ENCODE measurements around the gene UROC1.

The UROC1 gene

DNA sequence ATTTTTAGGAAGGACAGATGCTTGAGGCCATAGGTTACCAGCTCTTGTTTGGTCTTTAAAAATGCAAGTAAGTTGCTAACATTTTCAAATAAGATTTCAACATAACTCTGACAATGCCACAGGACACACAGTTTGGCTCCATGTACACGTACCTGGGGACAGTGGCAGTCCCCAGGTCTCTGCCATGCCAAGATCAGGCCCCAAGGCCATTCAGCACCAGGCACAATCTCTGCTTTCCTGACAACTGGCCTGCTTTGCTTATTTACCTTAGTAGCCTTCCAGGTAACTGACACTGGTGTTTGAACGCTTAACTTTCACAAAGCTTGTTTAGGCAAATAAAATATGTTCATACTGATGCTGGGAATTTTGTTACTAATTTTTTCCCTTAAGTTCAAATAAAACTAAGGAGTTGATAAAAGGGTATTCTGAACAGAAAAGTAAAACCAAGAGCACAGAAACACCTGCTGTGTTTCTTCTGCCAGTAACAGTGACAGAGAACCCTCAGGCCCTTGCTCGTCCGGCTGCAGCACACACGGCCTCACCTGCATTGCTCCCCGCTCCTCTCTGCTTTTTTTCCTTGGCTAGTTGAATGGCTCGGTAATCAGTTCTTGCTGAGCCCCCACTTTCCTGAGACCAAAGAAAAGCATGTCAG is 58.3 kb downstream of the UROC1 start:
- no peak for DNase-seq

DNA sequence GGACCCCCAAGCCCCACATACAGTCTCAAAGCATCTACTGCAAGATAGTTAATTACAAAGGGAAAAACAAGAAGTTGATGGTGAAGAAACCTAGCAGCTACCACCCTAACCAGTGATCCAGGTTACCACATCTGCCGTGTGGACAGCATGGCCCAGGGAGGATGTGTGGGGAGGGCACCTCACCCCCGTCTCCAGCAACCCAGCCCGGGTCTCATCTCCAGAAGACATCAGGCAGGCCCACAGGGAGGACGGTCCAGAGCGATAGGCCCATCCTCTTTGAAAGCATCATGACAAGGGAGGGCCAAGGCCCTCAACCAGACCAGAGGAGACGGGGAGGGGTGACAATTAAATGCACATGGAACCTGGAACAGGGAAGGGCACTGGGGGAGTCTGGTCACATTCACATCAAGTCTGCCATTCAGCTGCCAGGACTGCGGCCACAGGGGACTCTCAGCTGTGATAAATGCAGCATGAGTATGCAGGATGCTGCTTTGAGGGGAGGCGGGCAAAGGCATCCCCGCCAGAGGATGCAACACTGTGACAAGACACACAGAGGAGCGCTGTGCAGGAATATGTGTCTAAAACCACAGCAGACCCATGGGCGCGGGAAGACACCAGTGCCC is 60.7 kb downstream of the UROC1 start:
- no peak for DNase-seq

DNA sequence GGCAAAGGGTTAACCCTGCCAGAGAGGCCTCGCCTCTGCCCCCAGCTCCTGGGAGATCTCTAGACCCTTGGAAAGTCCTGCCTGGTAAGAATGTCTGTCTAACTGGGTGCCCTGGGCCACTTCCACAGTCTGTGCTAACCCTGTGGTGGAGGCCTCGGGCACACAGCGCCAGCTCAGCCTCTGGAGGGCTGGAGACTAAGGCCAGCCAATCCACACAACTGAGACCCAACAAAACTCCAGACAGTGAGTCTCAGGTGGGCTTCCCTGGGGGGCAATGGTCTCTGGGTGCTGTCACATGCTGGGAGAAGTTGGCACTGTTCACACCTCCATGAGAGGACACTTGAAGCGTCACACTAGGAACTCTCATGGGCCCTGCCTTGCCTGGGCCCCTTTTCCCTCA is 61.4 kb downstream of the UROC1 start:
- no peak for DNase-seq

DNA sequence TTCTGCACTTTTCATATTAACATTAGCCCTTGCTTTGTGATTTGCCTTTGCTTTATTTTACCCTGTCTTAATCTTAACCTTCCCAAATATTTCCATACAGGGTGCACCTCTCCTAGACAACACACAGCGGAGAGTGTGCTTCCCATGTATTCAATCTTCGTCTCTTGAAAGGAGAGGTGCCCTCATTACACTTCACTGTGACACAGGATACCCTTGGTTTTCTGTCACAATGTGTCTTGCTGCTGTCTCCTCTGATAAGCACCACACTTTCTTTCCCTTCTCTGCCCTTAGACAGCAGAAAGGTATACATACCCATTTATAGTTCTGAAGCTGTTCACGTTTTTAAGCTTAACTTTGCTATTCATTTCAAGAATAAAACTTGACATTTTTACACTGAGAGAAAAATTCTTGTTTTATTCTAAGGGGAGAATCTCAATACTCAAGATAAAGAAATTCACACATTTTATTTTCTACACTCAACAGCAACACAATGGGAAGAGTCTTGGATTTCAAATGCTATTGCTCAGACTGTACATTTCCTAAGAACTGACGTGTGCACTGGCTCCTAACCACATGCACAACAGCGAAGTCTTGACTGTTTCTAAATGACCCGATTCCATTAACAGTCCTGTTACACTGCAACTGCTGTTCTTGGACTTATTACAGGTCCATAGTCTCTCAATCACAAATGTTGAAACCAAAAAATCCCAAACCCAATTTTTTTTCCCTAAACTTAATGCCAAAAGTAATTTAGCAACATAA is 63.0 kb downstream of the UROC1 start:
- no peak for DNase-seq

DNA sequence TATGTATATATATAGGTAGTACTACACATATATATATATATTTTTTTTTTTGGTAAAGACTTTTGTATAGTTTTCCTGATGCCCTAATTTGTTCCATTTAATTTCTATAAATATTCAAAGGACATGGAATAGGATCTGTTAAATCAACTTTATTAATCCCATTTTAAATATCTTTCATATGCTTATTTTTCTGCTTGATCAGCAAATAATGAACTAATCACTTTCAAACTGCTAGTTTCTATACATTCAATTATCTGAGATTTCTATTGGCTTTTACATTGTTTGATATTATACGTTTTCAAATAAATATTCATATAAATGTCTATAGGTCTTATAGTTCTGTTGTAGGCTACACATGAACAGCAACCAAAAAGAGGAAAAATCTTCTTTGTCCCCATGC is 63.5 kb downstream of the UROC1 start:
- DNase-seq = no peak

DNA sequence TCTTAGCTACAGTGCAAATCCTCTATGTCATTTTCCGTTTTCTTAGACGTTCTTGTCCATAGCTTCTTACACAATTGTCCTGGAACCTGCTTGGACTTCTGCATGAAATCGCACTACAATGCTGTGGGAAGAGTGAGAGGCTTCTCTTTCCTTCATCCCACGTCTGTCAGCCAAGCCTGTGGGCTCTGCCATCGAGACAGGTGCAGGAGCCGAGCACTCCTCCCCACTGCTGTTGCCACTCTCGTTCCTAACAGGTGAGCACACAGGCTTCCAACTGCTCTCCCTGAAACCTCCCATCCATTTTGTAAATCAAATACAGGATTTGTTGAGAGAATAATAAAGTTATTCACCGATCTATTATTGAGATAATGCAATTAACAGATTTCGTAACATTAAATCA is 65.4 kb downstream of the UROC1 start:
- no peak for DNase-seq

DNA sequence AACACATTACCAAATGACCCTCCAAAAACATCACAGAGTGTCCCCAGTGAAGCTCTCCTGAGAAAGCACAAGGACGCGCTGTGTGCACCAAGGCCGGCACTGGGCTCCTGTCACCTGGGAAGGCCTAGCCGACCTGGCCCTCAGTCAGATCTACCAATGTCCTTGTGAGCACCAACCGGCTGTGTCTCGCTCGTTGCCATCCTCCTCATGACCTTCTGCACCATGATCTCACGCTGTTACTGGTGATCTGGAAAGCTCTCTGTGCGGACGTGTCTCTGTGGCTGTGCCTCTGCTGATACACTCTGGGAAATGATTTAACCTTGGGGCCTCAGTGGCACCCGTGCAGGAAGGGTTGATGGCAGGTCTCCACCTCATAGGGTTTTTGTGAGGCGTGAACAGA is 66.1 kb downstream of the UROC1 start:
- DNase-seq = no peak

DNA sequence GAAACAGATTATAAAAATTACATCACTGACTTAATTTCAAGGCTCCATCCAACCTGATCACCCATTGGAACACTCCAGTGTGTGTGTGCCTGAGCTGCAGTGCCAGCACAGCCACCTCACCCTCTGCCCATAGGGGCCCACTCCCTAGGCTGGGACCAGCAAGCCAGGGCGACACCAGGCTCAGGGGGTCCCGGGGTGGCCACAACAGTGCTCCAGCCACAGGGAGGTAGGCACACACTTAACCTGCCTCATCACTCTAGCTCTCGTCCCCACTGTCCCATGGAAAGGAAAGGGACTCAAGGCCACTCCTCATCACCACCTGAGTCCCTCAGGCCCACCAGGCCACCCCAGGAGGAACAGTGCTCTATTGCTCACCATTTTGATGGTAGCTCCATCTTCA is 66.8 kb downstream of the UROC1 start:
- no peak for DNase-seq

DNA sequence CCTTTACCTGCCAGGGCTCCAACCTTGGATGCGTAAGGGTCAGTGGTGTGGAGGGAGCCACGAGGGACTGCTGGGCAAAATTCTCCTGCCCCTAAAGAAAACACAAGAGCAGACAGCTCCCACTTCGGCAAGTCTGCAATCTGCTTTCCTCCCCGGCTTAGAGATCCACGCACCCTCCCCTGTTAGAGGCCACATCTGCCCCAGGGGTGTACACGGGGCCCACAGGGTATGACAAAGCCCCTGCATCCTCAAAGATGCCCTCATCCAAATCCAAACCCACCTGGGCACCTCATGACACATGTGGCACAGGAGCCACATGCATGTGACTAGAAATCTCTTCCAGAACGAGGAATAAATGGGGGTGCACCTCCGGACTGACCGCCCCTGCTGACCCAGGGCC is 67.4 kb downstream of the UROC1 start:
- DNase-seq = no peak

DNA sequence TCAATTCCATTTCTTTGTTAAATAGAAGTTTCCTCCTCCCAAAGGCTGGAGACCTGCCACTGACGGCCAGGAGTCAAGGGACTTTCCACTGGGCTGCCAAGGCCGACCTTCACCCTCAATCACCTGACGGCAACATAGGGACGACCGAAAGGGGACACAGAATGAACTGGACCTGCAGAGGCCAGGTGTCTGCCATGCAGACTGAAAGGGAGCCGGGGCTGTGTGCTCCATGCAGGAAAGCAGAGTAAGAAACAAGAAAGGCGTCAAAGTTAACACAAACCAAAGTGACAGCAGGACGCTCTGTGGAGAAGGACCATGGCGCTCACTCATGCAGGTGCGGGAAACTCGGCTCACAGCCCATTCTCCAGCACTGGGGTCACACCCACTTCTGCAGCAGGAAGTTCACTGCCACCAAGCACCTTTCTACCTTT is 67.9 kb downstream of the UROC1 start:
- DNase-seq = no peak

DNA sequence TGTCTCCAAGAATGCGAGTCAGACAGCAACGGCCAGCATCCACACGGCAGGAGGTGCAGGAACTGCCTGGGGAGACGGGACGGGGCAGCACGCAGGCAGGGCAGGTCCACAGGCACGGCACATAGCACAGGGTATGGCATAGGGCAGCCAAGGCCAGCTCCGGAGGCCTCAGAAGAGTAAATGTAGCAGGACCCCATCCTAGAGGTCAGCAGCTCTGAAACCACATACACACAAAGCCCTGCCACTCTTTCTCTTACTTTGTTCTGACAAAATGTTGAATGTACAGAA is 68.7 kb downstream of the UROC1 start:
- no peak for DNase-seq

DNA sequence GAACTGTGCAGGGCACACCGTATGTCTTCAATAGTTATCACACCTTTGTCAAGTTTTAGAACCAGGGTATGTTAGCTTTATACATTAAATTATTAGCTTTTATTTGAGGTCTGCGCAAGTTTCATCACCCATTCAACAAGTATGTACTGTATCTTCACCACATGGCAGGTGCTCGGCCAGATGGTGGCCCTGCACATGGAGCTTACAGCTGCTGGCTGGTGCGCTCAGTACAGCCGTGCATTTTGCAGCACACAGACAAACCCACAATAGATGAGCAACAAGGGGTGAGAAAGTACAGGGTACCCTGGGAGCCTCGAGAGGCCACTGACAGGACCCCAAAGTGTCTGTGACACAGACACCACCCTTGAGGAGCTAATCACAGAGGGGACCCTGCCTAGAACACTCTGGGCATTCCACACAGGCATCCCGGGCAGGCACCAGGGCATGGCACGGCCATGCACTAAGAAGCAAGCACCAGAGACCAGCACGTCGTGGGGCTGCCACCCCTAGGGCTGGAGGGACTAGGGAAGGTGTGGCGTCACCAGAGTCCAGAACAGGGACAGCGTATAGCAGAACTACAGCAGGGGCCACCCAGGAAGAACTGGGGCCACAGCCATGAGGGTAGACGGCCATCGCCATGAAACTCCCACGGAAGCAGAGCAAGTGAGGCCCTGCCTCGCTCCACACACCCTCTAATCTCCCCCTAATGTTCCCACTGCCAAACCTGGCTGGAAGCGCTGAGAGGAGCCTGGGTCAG is 69.3 kb downstream of the UROC1 start:
- peak; percentile 22 for DNase-seq

DNA sequence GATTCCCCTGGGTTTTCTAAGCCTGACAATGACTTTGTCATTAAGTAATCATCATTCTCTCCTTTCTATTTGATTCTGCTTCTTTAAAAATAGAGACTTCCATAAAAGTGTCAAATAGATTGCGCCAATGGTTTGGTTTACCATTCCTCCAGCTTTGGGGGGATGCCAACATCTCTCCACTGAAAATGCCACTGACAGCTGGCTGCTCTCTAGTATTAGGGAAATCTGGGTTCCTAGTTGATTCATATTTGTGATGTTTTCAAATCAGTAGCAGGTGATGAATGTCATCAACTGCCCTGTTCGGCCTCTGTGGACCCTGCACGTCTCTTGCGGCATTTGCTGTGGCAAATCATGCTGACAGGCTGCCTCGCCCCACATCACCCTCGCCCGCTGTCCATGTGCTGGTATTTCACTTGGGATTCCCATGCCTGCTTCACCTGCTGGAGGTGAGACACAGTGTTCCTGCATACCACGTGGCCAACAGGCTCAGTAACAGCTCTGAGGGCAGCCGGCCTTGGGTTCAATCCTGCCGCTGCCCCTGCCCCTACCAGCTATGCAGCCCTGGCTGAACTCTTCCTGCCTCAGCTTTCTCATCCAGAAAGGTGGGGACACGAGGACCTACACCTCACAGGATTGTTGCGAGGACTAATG is 70.0 kb downstream of the UROC1 start:
- no peak for DNase-seq

DNA sequence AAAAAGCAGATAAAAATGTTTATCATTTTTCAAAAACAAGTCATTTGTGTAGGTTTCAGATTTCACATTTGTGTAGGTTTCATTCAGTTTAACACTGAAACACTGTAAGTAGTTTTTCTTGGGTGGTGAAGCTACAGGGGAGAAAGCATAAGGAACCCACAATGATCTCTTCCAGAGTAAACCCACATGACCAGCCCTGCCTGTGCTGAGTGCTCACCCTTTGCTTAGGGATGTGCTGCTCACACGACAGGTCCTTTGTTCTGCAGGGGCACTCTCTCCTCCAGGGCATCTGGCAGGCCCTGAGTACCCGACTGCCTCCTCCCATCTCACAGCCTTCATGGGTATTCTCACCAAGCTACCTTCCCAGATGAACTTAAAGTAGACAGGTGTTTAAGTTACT is 70.8 kb downstream of the UROC1 start:
- DNase-seq = no peak

DNA sequence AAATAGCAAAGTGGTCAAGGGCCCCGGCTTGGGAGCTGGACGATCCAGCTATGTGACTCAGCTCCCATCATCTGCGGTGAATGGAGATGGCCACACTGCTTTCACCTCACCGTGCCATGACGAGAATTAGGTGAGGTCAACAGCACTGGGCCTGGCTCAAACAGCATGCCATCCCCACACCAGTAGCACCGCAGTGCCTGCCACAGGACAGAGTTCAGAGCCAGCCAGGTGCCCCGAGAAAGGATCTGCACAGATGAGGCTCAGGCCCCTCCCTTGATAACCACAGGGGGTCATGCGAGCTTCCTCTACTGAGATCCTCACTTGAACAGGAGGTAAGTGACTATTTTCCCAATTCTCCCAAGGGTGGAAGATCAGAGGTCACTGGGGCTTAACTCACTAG is 71.3 kb downstream of the UROC1 start:
- no peak for DNase-seq

DNA sequence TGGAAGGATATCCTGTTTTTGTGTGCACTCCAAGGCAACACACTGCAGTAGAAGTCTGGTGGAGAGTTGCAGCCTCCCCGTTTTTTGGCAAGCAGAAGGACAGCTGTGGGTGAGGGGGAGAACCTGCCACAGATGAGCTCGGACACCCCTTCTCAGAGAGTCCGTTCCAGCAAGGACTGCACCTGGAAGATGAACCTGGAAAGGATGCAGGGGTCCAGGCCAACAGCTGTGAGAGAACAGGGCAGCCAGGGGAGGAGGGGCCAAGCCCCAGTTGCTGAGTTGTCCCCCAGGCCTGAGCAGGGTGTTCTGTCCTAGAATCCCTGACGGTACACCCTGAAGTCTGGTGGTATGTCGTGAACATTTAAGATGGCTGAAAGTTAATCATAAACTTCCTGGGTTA is 72.1 kb downstream of the UROC1 start:
- DNase-seq = no peak

DNA sequence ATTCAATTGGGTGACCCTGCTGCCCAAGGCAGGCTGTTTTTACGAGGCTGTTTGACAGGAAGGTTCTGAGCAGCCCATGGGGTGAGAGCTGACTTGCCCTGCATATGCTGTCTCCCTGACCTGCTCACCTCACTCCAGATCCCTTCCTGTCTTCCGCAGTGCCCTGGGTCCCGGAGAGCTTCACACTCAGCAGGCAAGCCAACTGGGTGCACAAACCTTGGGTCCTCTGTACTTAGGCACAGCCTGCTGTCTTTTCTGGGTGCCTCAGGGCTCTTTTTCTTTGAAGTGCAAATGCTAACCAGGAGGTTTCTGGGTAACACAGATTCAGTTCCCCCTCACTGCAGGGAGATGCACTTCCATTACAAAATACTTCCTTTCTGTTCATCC is 74.7 kb downstream of the UROC1 start:
- DNase-seq = no peak

DNA sequence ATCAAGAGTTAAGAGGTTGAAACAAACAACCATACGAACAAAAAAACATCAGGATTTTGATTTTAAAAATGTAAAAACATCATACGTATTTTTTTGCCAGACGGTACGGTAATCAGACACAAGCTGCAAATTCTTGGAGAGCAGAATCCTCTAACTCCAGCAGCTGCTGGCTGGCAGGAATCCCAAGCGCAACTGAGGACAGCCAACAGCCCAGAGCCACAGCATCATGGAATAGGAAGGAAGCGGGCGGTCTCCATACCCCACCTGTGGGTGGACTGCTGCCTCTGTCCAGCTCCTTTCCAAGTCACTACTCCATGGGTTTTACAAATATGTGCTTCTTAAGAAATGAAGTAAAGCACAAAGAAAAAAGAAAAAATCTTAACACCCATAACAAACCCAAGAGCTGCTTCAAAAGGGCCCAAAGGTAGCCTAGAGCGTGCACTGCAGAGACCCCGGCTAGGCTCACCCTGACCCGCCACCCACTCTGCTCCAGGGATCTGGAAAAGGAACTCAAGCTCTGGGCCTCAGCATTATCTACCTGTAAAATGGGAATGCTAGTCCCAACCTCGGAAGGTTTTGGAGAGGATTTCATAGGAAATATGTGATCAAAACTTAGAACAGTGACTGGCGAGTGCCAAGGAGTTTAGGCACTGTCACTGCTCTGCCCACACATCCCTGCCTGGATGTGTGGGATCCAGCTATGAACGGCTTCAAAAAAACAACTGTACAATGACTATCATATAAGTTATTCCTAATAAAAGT is 75.3 kb downstream of the UROC1 start:
- no peak for DNase-seq

DNA sequence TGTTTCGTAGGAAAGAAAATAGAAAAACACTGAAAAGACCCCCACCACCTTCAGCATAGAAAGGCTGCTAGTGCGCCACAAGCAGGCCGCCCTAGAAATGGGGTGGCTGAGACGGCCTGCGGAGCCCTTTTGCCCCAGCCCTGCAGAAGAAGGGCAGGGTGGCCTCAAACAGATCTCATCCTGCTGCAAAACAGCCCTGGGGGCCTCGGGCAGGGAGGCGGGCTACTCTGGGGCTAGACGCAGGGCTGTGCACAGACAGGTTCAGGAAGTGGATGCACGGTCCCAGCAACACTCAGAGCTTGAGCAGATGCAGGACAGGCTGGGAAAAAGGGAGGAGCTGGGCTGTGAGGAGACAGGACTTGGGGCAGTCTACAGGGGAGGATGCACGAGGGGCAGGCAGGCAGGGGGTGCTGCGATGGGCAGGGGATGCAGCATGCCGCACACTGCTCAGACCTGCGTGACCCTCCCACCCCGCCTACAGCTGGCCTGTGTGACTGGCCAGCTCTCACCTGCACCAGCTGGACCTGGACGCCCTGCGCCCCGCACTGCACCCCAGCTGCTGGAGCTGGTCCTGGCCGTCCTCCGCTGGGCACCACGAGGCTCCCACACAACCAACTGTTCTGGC is 76.2 kb downstream of the UROC1 start:
- DNase-seq = no peak

DNA sequence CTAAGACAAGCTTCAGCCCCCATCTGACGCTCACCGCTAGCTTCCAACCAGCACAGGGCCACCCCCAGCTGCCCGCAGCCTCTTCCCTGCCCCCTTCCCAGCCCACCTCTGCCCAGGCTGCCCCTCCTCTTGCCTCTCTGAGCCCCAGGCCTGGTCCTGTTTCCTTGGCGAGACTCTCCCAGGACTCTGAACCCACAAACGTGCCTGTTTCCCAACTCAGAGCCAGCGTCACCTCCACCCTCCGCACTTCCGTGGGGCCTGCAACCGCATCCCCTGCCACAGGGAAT is 76.9 kb downstream of the UROC1 start:
- no peak for DNase-seq

DNA sequence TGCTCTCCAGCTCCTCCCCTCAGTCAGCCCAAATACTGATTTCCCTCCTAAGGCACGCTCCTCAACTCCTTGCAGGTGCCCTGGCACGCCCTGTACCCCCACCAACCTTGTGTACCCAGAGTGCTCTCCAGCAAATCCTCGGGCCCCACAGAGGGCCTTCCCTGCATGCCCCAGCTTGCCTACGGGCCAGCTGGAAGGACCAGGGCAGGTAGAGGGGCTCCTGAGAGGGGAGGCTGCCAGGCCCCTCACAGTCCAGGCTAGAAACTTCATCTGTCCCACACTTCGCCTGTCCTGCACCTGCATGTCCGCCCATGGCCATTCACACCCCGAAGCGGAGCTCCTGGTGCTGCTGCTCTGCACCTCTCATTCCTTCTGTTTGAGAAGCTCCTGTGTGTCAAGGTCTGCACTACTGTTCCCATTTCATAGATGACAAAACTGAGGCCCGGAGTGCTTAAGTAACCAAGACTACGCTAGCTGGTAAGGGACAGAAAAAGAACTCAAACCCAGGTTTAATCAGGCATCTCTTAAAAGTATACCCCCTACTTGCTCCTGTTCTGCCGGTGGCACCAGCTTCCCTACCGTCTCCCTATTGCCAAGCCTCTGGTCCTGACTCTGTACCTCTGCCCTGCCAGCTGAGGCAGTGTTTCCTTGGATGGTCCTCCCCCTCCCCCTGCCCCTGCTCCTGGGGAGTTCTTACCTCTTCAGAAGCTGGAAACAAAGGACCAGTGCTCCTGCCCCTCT is 77.4 kb downstream of the UROC1 start:
- no peak for DNase-seq
